Endothelial cell of umbilical vein (primary cell): ENCODE measurements around the gene IQGAP3.

ENCODE experiments used
- EZH2 ChIP-seq: IDR thresholded peaks from 2 replicates; pipeline ENCODE4 v1.6.1; 2012; ENCODE audit warnings: borderline replicate concordance, low read depth, mild to moderate bottlenecking, moderate library complexity, low read length, inconsistent platforms; ENCODE audit not compliant: severe bottlenecking
- POLR2A ChIP-seq: IDR thresholded peaks from 2 replicates; pipeline ENCODE4 v1.6.1; 2012; ENCODE audit warnings: low read depth, mild to moderate bottlenecking, control low read depth, low read length
- TF ChIP-seq, protein P1 (sequence below), 2 donors: IDR thresholded peaks; 1 replicate in 1 of 2; 2 replicates in 1 of 2; pipeline ENCODE4 v1.5.1; 2011; ENCODE audit warnings: low read length in 2 of 2, mild to moderate bottlenecking in 2 of 2, moderate library complexity in 2 of 2, control low read depth in 1 of 2, inconsistent platforms in 1 of 2, low read depth in 1 of 2; ENCODE audit not compliant: insufficient read depth in 1 of 2; ENCODE audit errors: extremely low read depth in 1 of 2

DNA sequence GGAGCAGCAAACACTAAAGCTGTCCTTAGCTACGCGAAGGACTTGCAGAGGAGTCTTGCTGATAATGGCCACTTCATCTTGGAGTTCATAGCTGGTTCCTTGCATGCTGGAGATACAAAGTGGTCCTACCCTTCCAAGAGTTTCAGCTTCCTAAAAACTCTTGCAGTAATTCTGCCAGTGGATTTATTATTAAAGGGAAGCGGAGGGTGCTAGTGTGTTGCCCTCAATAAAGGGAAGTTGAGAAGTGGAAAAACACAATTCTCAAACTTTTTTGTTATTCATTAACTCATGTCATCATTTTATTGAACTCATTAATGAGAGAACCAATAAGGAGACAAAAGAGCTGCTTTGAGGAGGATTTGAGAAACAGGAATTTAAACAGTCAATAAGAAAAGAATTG is 40.3 kb upstream of the IQGAP3 start:
- no peak for TF ChIP-seq POLR2A
- TF ChIP-seq, protein P1, sequence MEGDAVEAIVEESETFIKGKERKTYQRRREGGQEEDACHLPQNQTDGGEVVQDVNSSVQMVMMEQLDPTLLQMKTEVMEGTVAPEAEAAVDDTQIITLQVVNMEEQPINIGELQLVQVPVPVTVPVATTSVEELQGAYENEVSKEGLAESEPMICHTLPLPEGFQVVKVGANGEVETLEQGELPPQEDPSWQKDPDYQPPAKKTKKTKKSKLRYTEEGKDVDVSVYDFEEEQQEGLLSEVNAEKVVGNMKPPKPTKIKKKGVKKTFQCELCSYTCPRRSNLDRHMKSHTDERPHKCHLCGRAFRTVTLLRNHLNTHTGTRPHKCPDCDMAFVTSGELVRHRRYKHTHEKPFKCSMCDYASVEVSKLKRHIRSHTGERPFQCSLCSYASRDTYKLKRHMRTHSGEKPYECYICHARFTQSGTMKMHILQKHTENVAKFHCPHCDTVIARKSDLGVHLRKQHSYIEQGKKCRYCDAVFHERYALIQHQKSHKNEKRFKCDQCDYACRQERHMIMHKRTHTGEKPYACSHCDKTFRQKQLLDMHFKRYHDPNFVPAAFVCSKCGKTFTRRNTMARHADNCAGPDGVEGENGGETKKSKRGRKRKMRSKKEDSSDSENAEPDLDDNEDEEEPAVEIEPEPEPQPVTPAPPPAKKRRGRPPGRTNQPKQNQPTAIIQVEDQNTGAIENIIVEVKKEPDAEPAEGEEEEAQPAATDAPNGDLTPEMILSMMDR (IDR thresholded peaks at IDR 0.05; ENCODE audit: extremely low read depth in 1 of 2, insufficient read depth in 1 of 2, low read depth in 1 of 2, low read length in 2 of 2), result no peak
- TF ChIP-seq EZH2, result no peak
